Liver (tissue), 9 donors: Measurements from ENCODE around the gene EDEM2. TPM values are rescaled to one million over a fixed set of nuclear protein-coding genes. Genes with fewer than 3 reads are reported as not detected.

Source experiments
- DNase-seq: peaks from one replicate; pipeline ENCODE4 v3.0.0-alpha.2; 2017; ENCODE audit warnings: low spot score
- H3K27ac ChIP-seq, 2 donors: one replicate each; pipeline ENCODE4 v1.7.0; 2013; ENCODE audit warnings: inconsistent platforms in 2 of 2, low read length in 2 of 2, control low read depth in 1 of 2, low read depth in 1 of 2, mild to moderate bottlenecking in 1 of 2
- H3K27me3 ChIP-seq, 4 donors: one replicate each; pipeline versions ENCODE4 v1.6.1 to v1.7.0; 2013; ENCODE audit warnings: low read length in 3 of 4, inconsistent platforms in 1 of 4, mild to moderate bottlenecking in 1 of 4, moderate library complexity in 1 of 4; ENCODE audit not compliant: control insufficient read depth in 4 of 4, insufficient read depth in 4 of 4
- H3K36me3 ChIP-seq, 4 donors: one replicate each; pipeline versions ENCODE4 v1.6.1 to v1.7.0; 2013; ENCODE audit warnings: low read length in 3 of 4, mild to moderate bottlenecking in 3 of 4, low read depth in 1 of 4, moderate library complexity in 1 of 4; ENCODE audit not compliant: control insufficient read depth in 4 of 4, insufficient read depth in 3 of 4
- H3K4me1 ChIP-seq, 4 donors: one replicate each; pipeline versions ENCODE4 v1.6.1 to v1.7.0; 2013; ENCODE audit warnings: low read length in 3 of 4, mild to moderate bottlenecking in 3 of 4, moderate library complexity in 1 of 4; ENCODE audit not compliant: control insufficient read depth in 4 of 4, insufficient read depth in 4 of 4
- H3K4me3 ChIP-seq, 3 donors: one replicate each; pipeline versions ENCODE4 v1.6.1 to v1.7.0; 2013; ENCODE audit warnings: low read length in 3 of 3, control low read depth in 1 of 3, low read depth in 1 of 3, mild to moderate bottlenecking in 1 of 3
- H3K9ac ChIP-seq, 2 donors: one replicate each; pipeline ENCODE4 v1.7.0; 2013; ENCODE audit warnings: low read length in 2 of 2, mild to moderate bottlenecking in 2 of 2, moderate library complexity in 2 of 2, control low read depth in 1 of 2, low read depth in 1 of 2
- H3K9me3 ChIP-seq, 4 donors: one replicate each; pipeline versions ENCODE4 v1.6.1 to v1.7.0; 2013; ENCODE audit warnings: low read length in 3 of 4; ENCODE audit not compliant: control insufficient read depth in 4 of 4
- EGR1 ChIP-seq, 2 donors: IDR thresholded peaks; 2 replicates each; pipeline ENCODE4 v1.6.1; 2016 to 2018; ENCODE audit warnings: antibody characterized with exemption in 2 of 2, low read depth in 2 of 2
- FOXA1 ChIP-seq: IDR thresholded peaks from 2 replicates; pipeline ENCODE4 v1.6.1; 2016; ENCODE audit warnings: antibody characterized with exemption
- FOXA2 ChIP-seq: IDR thresholded peaks from 2 replicates; pipeline ENCODE4 v1.6.1; 2016; ENCODE audit warnings: antibody characterized with exemption
- GABPA ChIP-seq, 2 donors: IDR thresholded peaks in 1 of 2; conservative IDR thresholded peaks in 1 of 2; 2 replicates each; pipeline ENCODE4 v1.6.1; 2016; ENCODE audit warnings: antibody characterized with exemption in 2 of 2, mild to moderate bottlenecking in 1 of 2, moderate library complexity in 1 of 2
- HNF4A ChIP-seq, 2 donors: conservative IDR thresholded peaks; 2 replicates each; pipeline ENCODE4 v1.6.1; 2016; ENCODE audit warnings: antibody characterized with exemption in 2 of 2, mild to moderate bottlenecking in 2 of 2
- HNF4G ChIP-seq: IDR thresholded peaks from 2 replicates; pipeline ENCODE4 v1.6.1; 2016; ENCODE audit warnings: antibody characterized with exemption
- JUND ChIP-seq, 2 donors: IDR thresholded peaks; 2 replicates each; pipeline ENCODE4 v1.6.1; 2016; ENCODE audit warnings: antibody characterized with exemption in 2 of 2
- NR2F2 ChIP-seq: IDR thresholded peaks from 2 replicates; pipeline ENCODE4 v1.6.1; 2016; ENCODE audit warnings: antibody characterized with exemption
- RAD21 ChIP-seq, 2 donors: IDR thresholded peaks; 2 replicates each; pipeline ENCODE4 v1.6.1; 2016; ENCODE audit warnings: antibody characterized with exemption in 2 of 2, mild to moderate bottlenecking in 2 of 2
- RXRA ChIP-seq, 2 donors: IDR thresholded peaks; 2 replicates each; pipeline ENCODE4 v1.6.1; 2017 to 2018; ENCODE audit warnings: antibody characterized with exemption in 2 of 2, mild to moderate bottlenecking in 1 of 2
- SP1 ChIP-seq: IDR thresholded peaks from 2 replicates; pipeline ENCODE4 v1.6.1; 2018; ENCODE audit warnings: antibody characterized with exemption, mild to moderate bottlenecking
- TAF1 ChIP-seq: conservative IDR thresholded peaks from 2 replicates; pipeline ENCODE4 v1.6.1; 2016; ENCODE audit warnings: antibody characterized with exemption, mild to moderate bottlenecking
- YY1 ChIP-seq: IDR thresholded peaks from 2 replicates; pipeline ENCODE4 v1.6.1; 2016; ENCODE audit warnings: antibody characterized with exemption, mild to moderate bottlenecking
- WGBS: extraction: QIAGEN DNeasy Blood & Tissue Kit; methylation state at CpG from one replicate; pipeline ENCODE4 v1.1.7; 2013; 5-methylcytosine and 5-hydroxymethylcytosine counted together
- polyA plus RNA-seq, 2 donors: library from polyadenylated mRNA; stranded (reverse) in 1 of 2; unstranded in 1 of 2; fragments of 200-250 nt in 1 of 2; fragments of >200 nt in 1 of 2; fragmentation: Nextera tagmentation in 1 of 2; extraction: Ambion mirVana in 1 of 2; gene quantifications; one replicate each; pipeline versions ENCODE4 v1.2.1 to v1.2.3, GENCODE V29; 2013 to 2015
- total RNA-seq, 2 donors: library from RNA; depleted of rRNA; stranded (reverse); fragments of >200 nt; gene quantifications; one replicate each; pipeline ENCODE4 v1.2.3, GENCODE V29; 2014
- TF ChIP-seq, protein P1 (sequence below): IDR thresholded peaks from 2 replicates; pipeline ENCODE4 v1.6.1; 2016; ENCODE audit warnings: antibody characterized with exemption
- TF ChIP-seq, protein P2 (sequence below): IDR thresholded peaks from 2 replicates; pipeline ENCODE4 v1.6.1; 2016; ENCODE audit warnings: antibody characterized with exemption
- TF ChIP-seq, protein P3 (sequence below): IDR thresholded peaks from 2 replicates; pipeline ENCODE4 v1.6.1; 2016; ENCODE audit warnings: antibody characterized with exemption
- TF ChIP-seq, protein P4 (sequence below): fragments of 150-350 bp; IDR thresholded peaks from 2 replicates; pipeline ENCODE4 v1.5.1; 2017; ENCODE audit warnings: improper control_type of control experiment, low read depth, low read length; ENCODE audit not compliant: missing input control
- TF ChIP-seq, protein P5 (sequence below): IDR thresholded peaks from 2 replicates; pipeline ENCODE4 v1.6.1; 2016; ENCODE audit warnings: antibody characterized with exemption, mild to moderate bottlenecking
- donor health status: healthy.
- donor health status: healthy.
- donor health status: healthy.
- donor health status: healthy.
- donor health status: healthy.

EDEM2 gene
- total and polyA plus RNA-seq, 4 donors, result 15.5 to 32.5 (median 22.2) TPM

DNA sequence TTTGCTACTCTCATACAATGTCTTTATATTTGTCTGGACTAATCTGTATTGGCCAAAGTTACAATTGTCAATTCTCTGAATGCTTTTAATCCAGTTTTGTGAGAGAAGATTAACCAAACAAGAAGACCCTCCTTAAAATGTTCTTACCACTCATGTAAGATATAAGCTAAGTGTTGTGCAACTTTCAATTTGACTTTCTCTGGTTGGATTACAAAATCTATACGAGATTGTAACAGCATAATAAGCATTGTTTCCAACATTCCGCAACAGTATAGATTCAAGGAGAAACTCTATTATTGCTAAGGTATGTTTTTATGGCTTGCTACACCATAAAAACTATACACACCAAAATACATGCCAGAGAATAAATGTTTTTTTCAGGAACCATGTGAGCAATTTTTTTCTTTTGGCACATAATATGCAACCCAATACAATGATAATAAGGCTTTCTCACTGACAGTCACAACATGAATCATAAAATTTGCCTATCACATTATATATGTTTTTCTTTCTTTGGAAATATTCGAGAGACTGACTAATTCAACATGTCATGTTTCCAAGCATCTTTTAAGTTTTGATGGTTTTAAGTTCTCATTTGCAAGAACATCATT lies 42.3 kb downstream of the EDEM2 start:
- 69% methylated on average over 3 of the region's 3 CpGs for WGBS
- Histone ChIP-seq H3K9me3 (no peaks in the 10 kb centered on the region), H3K9ac (no peak overlapping the region), H3K4me3 (no peak overlapping the region), H3K27me3 (no peaks in the 10 kb centered on the region), H3K27ac (no peak overlapping the region), H3K36me3 (peaks cover 0 to 2% (median 0%) of the 10 kb centered on the region in 4 donors), H3K4me1 (no peaks in the 10 kb centered on the region)
- TF ChIP-seq, protein P1, sequence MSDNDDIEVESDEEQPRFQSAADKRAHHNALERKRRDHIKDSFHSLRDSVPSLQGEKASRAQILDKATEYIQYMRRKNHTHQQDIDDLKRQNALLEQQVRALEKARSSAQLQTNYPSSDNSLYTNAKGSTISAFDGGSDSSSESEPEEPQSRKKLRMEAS, result no peak
- TF ChIP-seq TAF1 (no peak), JUND (IDR thresholded peaks at IDR 0.05) (no peak), EGR1 (IDR thresholded peaks at IDR 0.05; ENCODE audit: low read depth in 2 of 2) (no peak), FOXA2 (no peak), RAD21 (IDR thresholded peaks at IDR 0.05) (no peak), YY1 (no peak), GABPA (IDR thresholded peaks at IDR 0.05 in 1 of 2, conservative IDR thresholded peaks at IDR 0.05 in 1 of 2) (no peak), NR2F2 (no peak), HNF4G (no peak), HNF4A (conservative IDR thresholded peaks at IDR 0.05) (no peak), FOXA1 (no peak), SP1 (no peak)
- DNase-seq, result no peak

DNA sequence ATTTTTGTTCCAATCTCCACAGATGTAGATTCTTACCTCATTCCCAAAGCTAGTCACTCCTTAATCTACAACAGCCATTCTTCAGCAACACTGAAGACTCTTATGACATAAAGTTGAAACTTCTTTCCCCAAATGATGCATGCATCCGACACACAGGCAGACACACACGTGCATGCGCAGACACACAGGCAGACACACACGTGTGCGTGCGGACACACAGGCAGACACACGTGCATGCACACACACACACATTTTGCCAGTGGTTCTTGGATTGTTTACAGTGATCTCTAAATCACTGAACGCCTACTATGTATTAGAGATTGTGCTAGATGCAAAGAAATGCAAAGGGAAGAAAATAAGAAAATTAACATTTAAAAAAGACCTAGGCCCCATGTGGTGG lies 45.5 kb downstream of the EDEM2 start:
- H3K9ac ChIP-seq, result no peak overlapping the region
- DNase-seq, result no peak
- WGBS, result 91% methylated on average over 8 of the region's 8 CpGs

More for the DNA sequence above, 45.5 kb downstream of the EDEM2 start:
- no peaks in the 10 kb centered on the region for H3K9me3 ChIP-seq
- no peak for TF ChIP-seq RXRA (IDR thresholded peaks at IDR 0.05)
- no peak for TF ChIP-seq EGR1 (IDR thresholded peaks at IDR 0.05; ENCODE audit: low read depth in 2 of 2)
- no peak for TF ChIP-seq JUND (IDR thresholded peaks at IDR 0.05)
- no peak for TF ChIP-seq RAD21 (IDR thresholded peaks at IDR 0.05)
- no peak for TF ChIP-seq YY1
- no peak for TF ChIP-seq FOXA1
- TF ChIP-seq, protein P2, sequence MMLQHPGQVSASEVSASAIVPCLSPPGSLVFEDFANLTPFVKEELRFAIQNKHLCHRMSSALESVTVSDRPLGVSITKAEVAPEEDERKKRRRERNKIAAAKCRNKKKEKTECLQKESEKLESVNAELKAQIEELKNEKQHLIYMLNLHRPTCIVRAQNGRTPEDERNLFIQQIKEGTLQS, result no peak
- TF ChIP-seq SP1, result no peak
- no peak for TF ChIP-seq NR2F2
- TF ChIP-seq, protein P1, result no peak
- TF ChIP-seq, protein P3, sequence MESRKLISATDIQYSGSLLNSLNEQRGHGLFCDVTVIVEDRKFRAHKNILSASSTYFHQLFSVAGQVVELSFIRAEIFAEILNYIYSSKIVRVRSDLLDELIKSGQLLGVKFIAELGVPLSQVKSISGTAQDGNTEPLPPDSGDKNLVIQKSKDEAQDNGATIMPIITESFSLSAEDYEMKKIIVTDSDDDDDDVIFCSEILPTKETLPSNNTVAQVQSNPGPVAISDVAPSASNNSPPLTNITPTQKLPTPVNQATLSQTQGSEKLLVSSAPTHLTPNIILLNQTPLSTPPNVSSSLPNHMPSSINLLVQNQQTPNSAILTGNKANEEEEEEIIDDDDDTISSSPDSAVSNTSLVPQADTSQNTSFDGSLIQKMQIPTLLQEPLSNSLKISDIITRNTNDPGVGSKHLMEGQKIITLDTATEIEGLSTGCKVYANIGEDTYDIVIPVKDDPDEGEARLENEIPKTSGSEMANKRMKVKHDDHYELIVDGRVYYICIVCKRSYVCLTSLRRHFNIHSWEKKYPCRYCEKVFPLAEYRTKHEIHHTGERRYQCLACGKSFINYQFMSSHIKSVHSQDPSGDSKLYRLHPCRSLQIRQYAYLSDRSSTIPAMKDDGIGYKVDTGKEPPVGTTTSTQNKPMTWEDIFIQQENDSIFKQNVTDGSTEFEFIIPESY, result no peak
- TF ChIP-seq, protein P4, sequence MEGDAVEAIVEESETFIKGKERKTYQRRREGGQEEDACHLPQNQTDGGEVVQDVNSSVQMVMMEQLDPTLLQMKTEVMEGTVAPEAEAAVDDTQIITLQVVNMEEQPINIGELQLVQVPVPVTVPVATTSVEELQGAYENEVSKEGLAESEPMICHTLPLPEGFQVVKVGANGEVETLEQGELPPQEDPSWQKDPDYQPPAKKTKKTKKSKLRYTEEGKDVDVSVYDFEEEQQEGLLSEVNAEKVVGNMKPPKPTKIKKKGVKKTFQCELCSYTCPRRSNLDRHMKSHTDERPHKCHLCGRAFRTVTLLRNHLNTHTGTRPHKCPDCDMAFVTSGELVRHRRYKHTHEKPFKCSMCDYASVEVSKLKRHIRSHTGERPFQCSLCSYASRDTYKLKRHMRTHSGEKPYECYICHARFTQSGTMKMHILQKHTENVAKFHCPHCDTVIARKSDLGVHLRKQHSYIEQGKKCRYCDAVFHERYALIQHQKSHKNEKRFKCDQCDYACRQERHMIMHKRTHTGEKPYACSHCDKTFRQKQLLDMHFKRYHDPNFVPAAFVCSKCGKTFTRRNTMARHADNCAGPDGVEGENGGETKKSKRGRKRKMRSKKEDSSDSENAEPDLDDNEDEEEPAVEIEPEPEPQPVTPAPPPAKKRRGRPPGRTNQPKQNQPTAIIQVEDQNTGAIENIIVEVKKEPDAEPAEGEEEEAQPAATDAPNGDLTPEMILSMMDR, result no peak
- no peak for TF ChIP-seq FOXA2
- no peak for TF ChIP-seq HNF4A (conservative IDR thresholded peaks at IDR 0.05)
- no peak for TF ChIP-seq TAF1
- TF ChIP-seq GABPA (IDR thresholded peaks at IDR 0.05 in 1 of 2, conservative IDR thresholded peaks at IDR 0.05 in 1 of 2), result no peak
- TF ChIP-seq, protein P5, sequence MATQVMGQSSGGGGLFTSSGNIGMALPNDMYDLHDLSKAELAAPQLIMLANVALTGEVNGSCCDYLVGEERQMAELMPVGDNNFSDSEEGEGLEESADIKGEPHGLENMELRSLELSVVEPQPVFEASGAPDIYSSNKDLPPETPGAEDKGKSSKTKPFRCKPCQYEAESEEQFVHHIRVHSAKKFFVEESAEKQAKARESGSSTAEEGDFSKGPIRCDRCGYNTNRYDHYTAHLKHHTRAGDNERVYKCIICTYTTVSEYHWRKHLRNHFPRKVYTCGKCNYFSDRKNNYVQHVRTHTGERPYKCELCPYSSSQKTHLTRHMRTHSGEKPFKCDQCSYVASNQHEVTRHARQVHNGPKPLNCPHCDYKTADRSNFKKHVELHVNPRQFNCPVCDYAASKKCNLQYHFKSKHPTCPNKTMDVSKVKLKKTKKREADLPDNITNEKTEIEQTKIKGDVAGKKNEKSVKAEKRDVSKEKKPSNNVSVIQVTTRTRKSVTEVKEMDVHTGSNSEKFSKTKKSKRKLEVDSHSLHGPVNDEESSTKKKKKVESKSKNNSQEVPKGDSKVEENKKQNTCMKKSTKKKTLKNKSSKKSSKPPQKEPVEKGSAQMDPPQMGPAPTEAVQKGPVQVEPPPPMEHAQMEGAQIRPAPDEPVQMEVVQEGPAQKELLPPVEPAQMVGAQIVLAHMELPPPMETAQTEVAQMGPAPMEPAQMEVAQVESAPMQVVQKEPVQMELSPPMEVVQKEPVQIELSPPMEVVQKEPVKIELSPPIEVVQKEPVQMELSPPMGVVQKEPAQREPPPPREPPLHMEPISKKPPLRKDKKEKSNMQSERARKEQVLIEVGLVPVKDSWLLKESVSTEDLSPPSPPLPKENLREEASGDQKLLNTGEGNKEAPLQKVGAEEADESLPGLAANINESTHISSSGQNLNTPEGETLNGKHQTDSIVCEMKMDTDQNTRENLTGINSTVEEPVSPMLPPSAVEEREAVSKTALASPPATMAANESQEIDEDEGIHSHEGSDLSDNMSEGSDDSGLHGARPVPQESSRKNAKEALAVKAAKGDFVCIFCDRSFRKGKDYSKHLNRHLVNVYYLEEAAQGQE, result no peak
- no peak for TF ChIP-seq HNF4G
- H3K4me1 ChIP-seq, result peaks cover 0 to 3% (median under 1%) of the 10 kb centered on the region in 4 donors
- H3K27me3 ChIP-seq, result no peaks in the 10 kb centered on the region
- H3K27ac ChIP-seq, result no peak overlapping the region
- H3K4me3 ChIP-seq, result no peak overlapping the region
- no peaks in the 10 kb centered on the region for H3K36me3 ChIP-seq
